NOMO-1 (cell line): ENCODE measurements around the gene GCNT4.

Experiments
- DNase-seq, 2 experiments: peaks; one replicate each; lab custom pipeline; 2025; ENCODE audit not compliant: unreplicated experiment in 2 of 2; lab: John Stamatoyannopoulos, UW

The GCNT4 gene

DNA sequence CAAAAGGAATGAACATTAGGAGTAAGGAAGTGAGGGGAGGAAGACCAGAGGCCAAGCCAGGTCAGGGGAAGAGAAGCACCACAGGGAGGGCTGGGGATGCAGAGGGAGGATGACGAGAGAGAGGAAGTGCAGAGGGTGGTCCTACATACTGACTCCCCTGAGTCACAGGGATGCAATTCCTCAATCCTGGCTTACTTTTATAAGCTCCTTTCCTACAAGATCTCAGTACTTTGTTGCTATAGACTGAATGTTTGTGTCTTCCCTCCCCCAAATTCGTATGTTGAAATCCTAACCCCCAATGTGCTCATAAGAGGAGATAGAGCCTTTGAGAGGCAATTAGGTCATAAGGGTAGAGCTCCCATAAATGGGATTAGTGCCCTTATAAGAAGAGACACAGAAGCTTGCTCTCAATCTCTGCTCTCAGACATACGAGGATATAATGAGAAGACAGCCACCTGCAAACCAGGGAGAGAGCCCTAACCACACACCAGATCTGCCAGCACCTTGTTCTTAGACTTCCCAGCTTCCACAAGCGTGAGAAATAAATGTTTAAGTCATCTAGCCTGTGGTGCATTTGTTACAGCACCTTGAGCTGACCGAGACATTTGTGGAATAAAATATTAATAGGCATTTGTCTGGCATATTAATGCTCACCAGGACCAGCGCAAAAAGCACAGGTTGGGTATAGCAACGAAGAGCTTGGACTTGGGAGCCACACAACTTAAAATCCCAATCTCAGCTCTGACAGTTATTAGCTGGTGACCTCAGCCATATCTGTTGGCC lies 33.4 kb downstream of the GCNT4 start:
- DNase-seq, result no peak

DNA sequence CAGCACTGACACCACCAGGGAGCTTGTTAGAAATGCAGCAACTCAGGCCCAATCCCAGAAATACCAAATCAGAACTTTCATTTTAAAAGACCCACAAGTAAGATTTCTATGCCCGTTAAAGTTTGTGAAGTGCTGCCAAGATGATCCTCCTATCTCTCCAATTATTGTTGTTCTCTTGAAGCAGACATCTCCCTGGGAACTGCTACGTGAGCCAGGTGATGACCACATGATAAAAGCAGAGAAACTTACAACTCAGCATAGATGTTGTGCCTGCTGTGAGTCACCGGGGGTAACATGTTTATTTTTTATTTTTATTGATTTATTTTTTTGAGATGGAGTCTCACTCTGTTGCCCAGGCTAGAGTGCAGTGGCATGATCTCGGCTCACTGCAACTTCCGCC lies 34.4 kb downstream of the GCNT4 start:
- DNase-seq, result no peak

DNA sequence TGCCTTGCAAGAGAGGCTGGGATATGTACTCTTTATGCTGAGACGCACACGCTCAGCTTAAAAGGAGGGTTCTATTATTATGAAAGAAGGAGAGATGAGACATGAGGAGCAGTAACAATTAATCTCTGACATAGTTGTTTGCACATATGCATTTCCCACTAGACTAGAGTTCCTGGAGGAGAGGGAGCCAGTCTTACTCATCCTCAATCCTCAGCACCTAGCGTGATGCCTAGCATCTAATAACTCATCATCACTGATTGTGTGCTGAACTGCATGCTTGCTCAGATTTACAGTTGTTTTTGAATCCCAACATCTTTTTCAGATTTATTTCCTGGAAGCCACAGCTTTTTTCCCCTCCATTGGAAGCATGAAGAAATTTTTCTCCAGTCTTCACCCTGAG lies 35.5 kb downstream of the GCNT4 start:
- no peak for DNase-seq

DNA sequence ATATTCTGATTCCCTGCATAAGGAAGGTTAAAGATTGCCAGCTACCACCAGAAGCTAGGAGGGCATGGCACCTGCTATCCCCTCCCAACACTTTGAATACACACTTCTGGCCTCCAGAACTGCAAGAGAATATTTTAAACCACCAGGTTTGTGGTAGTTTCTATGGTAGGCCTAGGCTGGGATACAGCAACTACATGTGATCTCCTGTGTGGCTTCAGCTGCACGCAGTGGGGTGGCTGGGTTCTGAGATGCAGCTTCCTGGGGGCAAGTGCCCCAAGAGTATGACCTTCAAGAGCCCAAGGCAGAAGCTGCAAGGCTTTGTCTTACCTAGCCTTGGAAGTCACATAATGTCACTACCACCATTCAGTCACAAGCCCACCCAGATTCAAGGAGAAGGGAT lies 39.6 kb downstream of the GCNT4 start:
- DNase-seq, result no peak

DNA sequence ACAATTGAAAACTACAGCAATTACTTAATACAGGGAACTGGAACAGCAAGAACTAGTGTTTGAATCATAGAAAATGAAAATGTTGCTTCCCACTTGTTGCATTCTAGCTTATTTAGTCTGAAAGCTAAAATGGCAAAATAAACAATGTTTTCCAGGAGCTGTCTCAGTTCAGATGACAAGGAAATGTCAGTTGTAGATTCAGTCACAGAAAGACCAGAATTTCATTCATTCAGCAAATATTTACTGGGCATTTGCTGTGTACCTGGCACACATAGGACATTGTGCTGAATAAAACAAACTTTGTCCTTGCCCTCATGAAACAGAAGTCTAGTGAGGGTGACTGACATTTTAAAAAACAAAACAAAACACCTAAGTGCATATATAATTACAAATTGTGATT lies 41.5 kb downstream of the GCNT4 start:
- DNase-seq, result no peak

DNA sequence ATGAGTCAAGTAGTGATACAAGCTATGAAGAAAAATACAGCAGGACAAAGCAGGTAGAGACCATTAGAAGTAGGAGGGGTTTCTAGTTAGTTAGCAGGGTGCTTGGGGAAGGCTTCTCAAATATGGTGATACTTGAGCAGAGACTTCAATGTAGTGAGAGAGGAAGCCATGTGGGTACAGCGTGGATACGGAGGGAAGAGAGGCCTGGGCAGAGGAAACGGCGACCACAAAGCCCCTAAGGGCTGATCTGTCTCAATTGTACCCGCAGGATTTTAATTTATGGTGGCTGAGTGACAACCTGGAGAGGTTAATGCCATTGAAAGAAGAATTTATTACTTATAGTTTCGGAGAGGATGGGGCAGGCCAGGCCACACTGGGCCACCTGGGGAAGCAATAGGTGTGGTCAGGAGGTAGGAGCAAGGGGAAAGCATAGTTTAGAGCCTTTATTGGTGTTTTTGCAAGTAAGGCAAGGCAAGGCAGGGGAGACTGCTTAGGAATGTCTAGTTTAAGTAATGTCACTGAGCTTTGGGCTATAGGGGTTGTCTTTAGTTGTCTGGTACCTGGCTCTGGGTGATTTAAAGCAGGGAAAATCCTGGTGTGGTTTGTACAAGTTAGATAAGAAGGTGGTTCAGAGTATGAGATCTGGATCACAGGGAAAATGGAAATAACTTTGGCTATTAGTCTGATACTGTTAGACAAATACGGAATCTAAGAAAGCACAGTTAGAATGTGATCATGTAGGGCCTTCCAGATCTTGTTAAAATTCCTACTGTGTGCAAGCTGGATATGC lies 42.6 kb downstream of the GCNT4 start:
- DNase-seq, result no peak

DNA sequence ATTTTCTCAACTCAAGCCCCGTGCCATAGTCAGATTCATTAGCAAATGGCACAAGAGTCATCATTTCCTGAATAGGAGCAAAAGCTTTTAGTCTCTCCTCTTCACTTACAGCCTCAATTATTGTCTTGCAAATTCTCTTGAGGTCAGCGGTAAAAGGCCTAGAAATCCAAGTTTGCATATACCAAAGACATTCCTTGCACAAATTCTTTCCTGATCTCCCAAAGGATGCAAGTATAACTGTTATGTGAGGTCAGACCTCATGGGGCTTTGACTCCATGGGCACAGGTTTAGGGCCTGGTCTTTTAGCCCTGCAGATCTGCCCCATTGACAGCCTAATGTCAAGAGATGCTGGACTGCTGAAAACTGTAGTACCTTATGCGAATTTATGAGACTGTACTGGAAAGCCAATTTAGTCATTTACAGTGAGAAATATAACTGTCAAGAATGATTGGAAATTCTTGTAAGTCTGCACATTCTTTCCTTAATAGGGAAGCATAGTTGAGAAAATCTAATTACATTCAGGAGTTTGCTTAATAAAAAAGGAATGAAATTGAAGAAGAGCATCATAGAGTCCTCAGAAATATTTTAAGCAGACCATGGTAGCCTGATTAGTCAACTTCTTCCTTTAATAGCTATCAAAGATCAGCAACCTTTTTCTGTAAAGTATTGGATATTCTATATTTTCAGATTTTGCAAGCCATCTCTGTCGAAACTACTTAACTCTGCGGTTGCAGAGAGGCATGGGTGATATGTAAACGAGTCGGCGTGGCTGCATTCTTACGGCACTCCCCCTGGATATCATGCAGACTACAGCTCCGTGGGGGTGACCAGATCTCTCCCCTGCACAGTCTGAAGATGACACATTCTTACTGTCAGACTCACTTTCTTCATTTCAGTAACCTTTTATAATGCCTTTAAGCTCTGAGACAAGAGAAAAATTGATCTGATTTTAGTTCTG lies 45.2 kb downstream of the GCNT4 start:
- peak in 1 of 2 experiments; percentile 21 for DNase-seq

DNA sequence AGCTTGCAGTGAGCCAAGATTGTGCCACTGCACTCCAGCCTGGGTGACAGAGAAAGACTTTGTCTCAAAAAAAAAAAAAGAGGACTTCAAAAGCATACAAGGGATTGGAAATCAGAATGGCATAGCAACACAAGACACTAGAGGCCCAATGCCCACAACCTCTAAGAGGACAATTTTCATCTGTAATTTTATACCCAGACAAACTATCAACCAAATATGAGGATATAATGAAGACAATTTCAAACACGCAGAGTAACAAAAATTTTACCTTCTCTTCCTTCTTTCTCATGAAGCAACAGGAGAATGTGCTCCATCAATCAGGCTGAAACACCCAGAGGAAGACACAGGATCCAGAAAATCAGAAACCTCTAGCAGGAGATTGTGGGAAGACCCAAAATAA lies 46.8 kb downstream of the GCNT4 start:
- no peak for DNase-seq
